Ishikawa (cell line): ENCODE data around the gene ELP5.

Experiments
- CEBPB ChIP-seq: IDR thresholded peaks from 2 replicates; pipeline ENCODE4 v1.6.1; 2012
- CREB1 ChIP-seq: IDR thresholded peaks from 2 replicates; pipeline ENCODE4 v1.6.1; 2012; ENCODE audit warnings: low read depth
- EGR1 ChIP-seq: IDR thresholded peaks from 2 replicates; pipeline ENCODE4 v1.6.1; 2012
- EP300 ChIP-seq: IDR thresholded peaks from 2 replicates; pipeline ENCODE4 v1.6.1; 2012; ENCODE audit warnings: borderline replicate concordance
- FOXM1 ChIP-seq: IDR thresholded peaks from 2 replicates; pipeline ENCODE4 v1.6.1; 2012; ENCODE audit warnings: low read depth, borderline replicate concordance
- MAX ChIP-seq: IDR thresholded peaks from 2 replicates; pipeline ENCODE4 v1.6.1; 2012
- NFIC ChIP-seq: IDR thresholded peaks from 2 replicates; pipeline ENCODE4 v1.6.1; 2012
- RAD21 ChIP-seq: IDR thresholded peaks from 2 replicates; pipeline ENCODE4 v1.6.1; 2012; ENCODE audit warnings: low read depth
- TAF1 ChIP-seq: IDR thresholded peaks from 2 replicates; pipeline ENCODE4 v1.6.1; 2012; ENCODE audit warnings: low read depth, mild to moderate bottlenecking
- TCF12 ChIP-seq: IDR thresholded peaks from 2 replicates; pipeline ENCODE4 v1.6.1; 2012; ENCODE audit warnings: low read depth
- TEAD4 ChIP-seq: IDR thresholded peaks from 2 replicates; pipeline ENCODE4 v1.6.1; 2012
- USF1 ChIP-seq: IDR thresholded peaks from 2 replicates; pipeline ENCODE4 v1.6.1; 2012
- YY1 ChIP-seq: IDR thresholded peaks from 2 replicates; pipeline ENCODE4 v1.6.1; 2012; ENCODE audit warnings: low read depth
- ZBTB7A ChIP-seq: IDR thresholded peaks from 2 replicates; pipeline ENCODE4 v1.6.1; 2012; ENCODE audit warnings: low read depth
- TF ChIP-seq, protein P1 (sequence below): IDR thresholded peaks from 2 replicates; pipeline ENCODE4 v1.6.1; 2012; ENCODE audit warnings: low read depth, mild to moderate bottlenecking

ELP5 gene

DNA sequence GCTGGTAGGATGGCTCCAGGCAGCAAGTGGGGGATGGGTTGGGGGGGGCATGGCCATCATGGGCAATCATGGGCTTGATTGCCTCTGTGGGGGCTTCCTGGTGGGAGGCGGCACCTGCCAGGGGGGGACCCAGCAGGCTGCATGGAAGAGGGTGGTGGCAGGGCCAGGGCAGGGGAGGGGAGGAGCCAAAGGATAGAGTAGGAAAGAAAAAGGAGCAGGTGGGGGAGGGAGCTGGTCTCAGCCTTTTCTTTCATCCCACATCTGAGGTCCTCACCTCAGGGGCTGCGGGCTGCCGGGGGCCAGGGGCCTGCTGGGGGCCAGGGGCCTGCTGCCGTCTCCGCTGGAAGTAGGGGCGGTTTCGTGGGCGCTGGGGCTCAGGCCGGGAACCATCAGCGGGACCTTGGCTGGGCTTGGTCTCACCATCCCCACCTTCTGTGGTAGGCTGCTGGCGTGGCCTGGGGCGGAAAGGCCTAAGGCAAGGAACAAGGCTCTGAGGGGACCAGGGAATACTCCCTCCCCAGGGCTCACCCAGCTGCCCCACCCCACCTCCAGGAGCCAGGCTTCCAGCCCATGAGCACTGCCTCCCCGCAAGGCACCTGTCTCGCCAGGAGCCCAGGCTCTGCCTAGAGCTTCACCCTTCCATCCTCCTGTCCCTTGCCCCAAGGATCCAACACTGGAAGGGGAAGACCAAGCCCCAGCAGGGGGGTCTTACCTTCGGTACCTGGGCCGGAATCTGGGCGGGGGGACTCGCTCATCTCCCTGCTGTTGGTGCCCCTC lies 37.4 kb downstream of the ELP5 start:
- TF ChIP-seq CEBPB (no peak), FOXM1 (no peak), YY1 (no peak), RAD21 (no peak), EP300 (no peak), MAX (no peak), TCF12 (no peak), EGR1 (no peak), TAF1 (no peak), TEAD4 (no peak), NFIC (no peak), USF1 (no peak), CREB1 (no peak), ZBTB7A (no peak)
- TF ChIP-seq, protein P1, sequence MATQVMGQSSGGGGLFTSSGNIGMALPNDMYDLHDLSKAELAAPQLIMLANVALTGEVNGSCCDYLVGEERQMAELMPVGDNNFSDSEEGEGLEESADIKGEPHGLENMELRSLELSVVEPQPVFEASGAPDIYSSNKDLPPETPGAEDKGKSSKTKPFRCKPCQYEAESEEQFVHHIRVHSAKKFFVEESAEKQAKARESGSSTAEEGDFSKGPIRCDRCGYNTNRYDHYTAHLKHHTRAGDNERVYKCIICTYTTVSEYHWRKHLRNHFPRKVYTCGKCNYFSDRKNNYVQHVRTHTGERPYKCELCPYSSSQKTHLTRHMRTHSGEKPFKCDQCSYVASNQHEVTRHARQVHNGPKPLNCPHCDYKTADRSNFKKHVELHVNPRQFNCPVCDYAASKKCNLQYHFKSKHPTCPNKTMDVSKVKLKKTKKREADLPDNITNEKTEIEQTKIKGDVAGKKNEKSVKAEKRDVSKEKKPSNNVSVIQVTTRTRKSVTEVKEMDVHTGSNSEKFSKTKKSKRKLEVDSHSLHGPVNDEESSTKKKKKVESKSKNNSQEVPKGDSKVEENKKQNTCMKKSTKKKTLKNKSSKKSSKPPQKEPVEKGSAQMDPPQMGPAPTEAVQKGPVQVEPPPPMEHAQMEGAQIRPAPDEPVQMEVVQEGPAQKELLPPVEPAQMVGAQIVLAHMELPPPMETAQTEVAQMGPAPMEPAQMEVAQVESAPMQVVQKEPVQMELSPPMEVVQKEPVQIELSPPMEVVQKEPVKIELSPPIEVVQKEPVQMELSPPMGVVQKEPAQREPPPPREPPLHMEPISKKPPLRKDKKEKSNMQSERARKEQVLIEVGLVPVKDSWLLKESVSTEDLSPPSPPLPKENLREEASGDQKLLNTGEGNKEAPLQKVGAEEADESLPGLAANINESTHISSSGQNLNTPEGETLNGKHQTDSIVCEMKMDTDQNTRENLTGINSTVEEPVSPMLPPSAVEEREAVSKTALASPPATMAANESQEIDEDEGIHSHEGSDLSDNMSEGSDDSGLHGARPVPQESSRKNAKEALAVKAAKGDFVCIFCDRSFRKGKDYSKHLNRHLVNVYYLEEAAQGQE, result no peak

- TF ChIP-seq, protein P1, result no peak
- TF ChIP-seq ZBTB7A (no peak), CREB1 (no peak), YY1 (no peak), TAF1 (no peak), FOXM1 (no peak), EP300 (no peak), TEAD4 (no peak), TCF12 (no peak), EGR1 (no peak), MAX (no peak), RAD21 (no peak), USF1 (no peak)
These were observed 38.2 kb downstream of the ELP5 start for GRCh38 chr17:7290166-7290565.

DNA sequence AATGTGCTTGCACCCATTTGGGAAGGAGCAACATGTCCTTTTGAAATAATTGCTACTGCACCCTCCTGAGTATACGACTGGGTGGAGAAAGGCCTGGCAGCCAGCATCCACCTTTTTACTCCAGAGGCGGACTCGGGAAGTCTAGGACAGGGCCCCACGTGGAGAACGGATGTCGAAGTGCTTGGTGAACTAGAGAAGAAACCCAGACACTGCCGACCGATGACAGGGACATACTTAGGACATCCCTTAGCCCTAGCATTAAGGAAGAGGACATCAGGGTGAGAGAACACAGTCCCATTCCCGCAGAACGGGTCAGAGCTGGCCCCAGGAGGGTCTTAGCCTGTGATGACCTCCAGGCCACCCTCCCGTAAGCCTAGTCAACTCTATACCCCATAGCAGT lies 38.7 kb downstream of the ELP5 start:
- TF ChIP-seq, protein P1, result no peak
- TF ChIP-seq EGR1, result no peak
- no peak for TF ChIP-seq TCF12

DNA sequence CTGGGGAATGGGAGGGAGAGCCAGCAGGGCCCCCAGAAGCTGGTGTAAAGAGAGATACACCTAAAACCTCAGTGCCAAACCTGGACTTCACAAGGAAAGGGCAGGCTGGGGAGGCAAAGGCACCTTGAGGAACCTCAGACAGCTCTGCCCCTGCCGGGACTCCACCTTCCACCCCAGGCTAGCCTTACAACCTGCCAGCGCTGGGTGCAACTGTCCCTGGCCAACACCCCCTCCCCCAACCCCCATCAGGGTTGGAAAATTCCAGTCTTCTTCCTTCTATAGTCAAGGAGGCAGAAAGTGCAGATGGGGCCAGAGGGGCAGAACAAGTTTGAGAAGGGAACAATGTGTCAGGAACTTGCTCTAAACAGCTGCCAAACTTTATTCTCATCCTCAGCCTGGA lies 40.2 kb downstream of the ELP5 start:
- TF ChIP-seq CREB1, result no peak
- TF ChIP-seq FOXM1, result no peak
- no peak for TF ChIP-seq USF1
- no peak for TF ChIP-seq EP300
- no peak for TF ChIP-seq TCF12
- no peak for TF ChIP-seq CEBPB
- TF ChIP-seq TEAD4, result no peak
- TF ChIP-seq ZBTB7A, result no peak
- TF ChIP-seq MAX, result no peak
- no peak for TF ChIP-seq RAD21
- no peak for TF ChIP-seq NFIC
- no peak for TF ChIP-seq TAF1
- no peak for TF ChIP-seq YY1
- TF ChIP-seq EGR1, result no peak
- TF ChIP-seq, protein P1, result no peak
